Measurements from ENCODE around the gene MYBBP1A. TPM values are rescaled to one million over a fixed set of nuclear protein-coding genes. Genes with fewer than 3 reads are reported as not detected.

MYBBP1A gene
- total and polyA plus RNA-seq, 2 of the 4 experiments (the other 2 are of a cell fraction): 22.6 to 45.9 TPM

GRCh38 chr17:4541328-4542002 lies 13.7 kb downstream of the MYBBP1A start:
- Histone ChIP-seq H4K91ac (ENCODE audit: insufficient read depth, low read depth, low read length) (no peak overlapping the region), H2BK20ac (ENCODE audit: low read depth, low read length) (no peak overlapping the region), H2BK5ac (ENCODE audit: low read depth, low read length, poor library complexity, severe bottlenecking) (no peak overlapping the region), H3K4ac (ENCODE audit: low read depth, low read length) (no peak overlapping the region), H2BK15ac (ENCODE audit: low read depth, low read length) (no peak overlapping the region), H3K14ac (replicated peaks; ENCODE audit: low read depth, low read length) (no peak overlapping the region), H3K9ac (ENCODE audit: low read depth, low read length) (no peak overlapping the region), H3K56ac (ENCODE audit: extremely low read depth, insufficient read depth, low read length) (no peak overlapping the region), H4K8ac (ENCODE audit: low read depth in 2 of 2, low read length in 2 of 2) (no peak overlapping the region), H2BK120ac (ENCODE audit: low read depth, low read length) (no peak overlapping the region), H3K36me3 (ENCODE audit: control insufficient read depth, insufficient read depth, low read length) (peaks cover 65% of the 10 kb centered on the region), H4K5ac (ENCODE audit: low read depth, low read length) (no peak overlapping the region), H3K27me3 (ENCODE audit: control insufficient read depth, insufficient read depth, low read length) (no peaks in the 10 kb centered on the region), H3K79me1 (ENCODE audit: low read depth in 1 of 2, low read length in 2 of 2) (no peaks in the 10 kb centered on the region; a peak in 1 of 4 replicates), H3K23ac (ENCODE audit: low read depth, low read length) (no peak overlapping the region), H2AK9ac (replicated peaks; ENCODE audit: low read depth, low read length, poor library complexity) (no peak overlapping the region), H2AFZ (replicated peaks; ENCODE audit: low read length, poor library complexity) (no peak overlapping the region), H3K9me3 (ENCODE audit: control insufficient read depth, insufficient read depth, low read length) (no peaks in the 10 kb centered on the region), H3K9me1 (ENCODE audit: insufficient read depth, low read length) (no peaks in the 10 kb centered on the region), H3K4me1 (ENCODE audit: control insufficient read depth, insufficient read depth, low read length) (no peaks in the 10 kb centered on the region), H3K18ac (ENCODE audit: low read depth, low read length) (no peak overlapping the region), H4K20me1 (ENCODE audit: insufficient read depth, low read length) (peaks cover 15% of the 10 kb centered on the region), H3K4me3 (ENCODE audit: insufficient read depth, low read depth, low read length) (no peak overlapping the region), H2AK5ac (ENCODE audit: low read depth, low read length) (no peak overlapping the region), H3K4me2 (ENCODE audit: low read depth, low read length) (no peak overlapping the region), H3K27ac (ENCODE audit: insufficient read depth, low read length) (no peak overlapping the region)
- DNase-seq (no peak), ATAC-seq (ENCODE audit: low read depth) (no peak)
- intact Hi-C loops (cut with micrococcal nuclease) (no loop called here), in situ Hi-C loops (cut with MboI; ENCODE audit: low sequenced_read_pairs) (no loop called here), dilution Hi-C loops (cut with HindIII; ENCODE audit: low sequenced_read_pairs, unreplicated experiment) (no loop called here)
- 99% methylated on average over 14 of the region's 29 CpGs; no CpG with 5 or more reads in 1 of the 2 experiments for WGBS, 2 experiments (ENCODE audit: extremely low coverage in 2 of 2, insufficient read length in 1 of 2)
- TF ChIP-seq FOS (IDR thresholded peaks at IDR 0.05; ENCODE audit: low read depth, low read length) (no peak), RFX5 (IDR thresholded peaks at IDR 0.05; ENCODE audit: low read depth, low read length) (no peak), MXI1 (IDR thresholded peaks at IDR 0.05; ENCODE audit: borderline replicate concordance, low read depth, low read length) (no peak), RCOR1 (IDR thresholded peaks at IDR 0.05; ENCODE audit: insufficient replicate concordance, low read length) (no peak), POLR2A (IDR thresholded peaks at IDR 0.05; ENCODE audit: low read depth, low read length) (no peak), RAD21 (IDR thresholded peaks at IDR 0.05; ENCODE audit: low read length) (no peak), BHLHE40 (IDR thresholded peaks at IDR 0.05; ENCODE audit: low read depth, low read length) (no peak), MAFK (IDR thresholded peaks at IDR 0.05; ENCODE audit: low read depth, low read length) (no peak), CEBPB (IDR thresholded peaks at IDR 0.05; ENCODE audit: low read depth, low read length) (no peak), MAZ (IDR thresholded peaks at IDR 0.05; ENCODE audit: borderline replicate concordance, low read depth, low read length) (no peak), NFE2L2 (IDR thresholded peaks at IDR 0.05; ENCODE audit: low read depth, low read length) (no peak), SMC3 (IDR thresholded peaks at IDR 0.05; ENCODE audit: low read depth, low read length) (no peak), USF2 (IDR thresholded peaks at IDR 0.05; ENCODE audit: low read depth, low read length) (no peak), CHD1 (IDR thresholded peaks at IDR 0.05; ENCODE audit: low read depth, low read length) (no peak)
- CTCF ChIA-PET: interaction anchor here (1.0 kb wide), 1 partner anchor 25 kb away, joined by 3 read pairs; no protein-coding TSS in a partner anchor
- no TSS peak for BruUV-seq (replicated peaks)
- POLR2A ChIA-PET (ENCODE audit: unreplicated experiment): no interaction called here
